Activated gamma-delta T cell treated with anti-CD3 and anti-CD28 coated beads, Interleukin-2, amount 50 U/mL, for 16 hours (primary cell): ENCODE data around the gene TTC28.

Experiments used
- DNase-seq: peaks from one replicate; pipeline ENCODE4 v3.0.0-alpha.2; 2020; ENCODE audit warnings: low read depth

Gene TTC28

DNA sequence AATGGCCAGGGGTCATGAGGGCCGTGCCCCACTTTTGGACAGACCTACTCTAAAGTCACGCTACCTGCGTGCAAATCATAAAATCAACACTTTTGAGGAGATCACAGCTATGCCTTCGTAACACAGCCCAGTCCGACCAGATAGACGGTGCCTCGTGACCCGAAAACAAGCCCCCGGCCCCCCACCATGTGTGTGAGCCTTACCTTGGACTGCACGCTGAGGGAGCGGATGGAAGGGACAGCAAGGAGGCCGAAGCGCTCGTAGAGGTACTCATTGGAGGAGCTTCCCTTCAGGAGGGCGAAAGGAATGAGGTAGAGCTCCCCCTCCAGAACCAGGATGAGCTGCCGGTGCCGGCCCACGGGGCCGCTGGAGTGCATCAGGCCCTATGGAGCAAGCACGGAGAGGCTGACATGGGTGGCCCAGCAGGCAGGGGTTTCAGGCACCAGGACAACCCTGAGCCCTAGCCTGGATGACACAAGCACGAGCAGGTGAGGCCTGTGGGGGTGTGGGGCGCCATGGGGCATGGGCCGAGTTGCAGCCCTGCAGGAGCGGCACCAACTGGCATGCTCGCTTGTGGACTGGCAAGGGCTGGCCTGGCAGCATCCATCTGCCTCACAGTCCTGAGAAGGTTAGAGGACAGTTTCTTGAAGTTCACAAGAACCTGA, 678.3 kb downstream of the TTC28 start:
- no peak for DNase-seq

DNA sequence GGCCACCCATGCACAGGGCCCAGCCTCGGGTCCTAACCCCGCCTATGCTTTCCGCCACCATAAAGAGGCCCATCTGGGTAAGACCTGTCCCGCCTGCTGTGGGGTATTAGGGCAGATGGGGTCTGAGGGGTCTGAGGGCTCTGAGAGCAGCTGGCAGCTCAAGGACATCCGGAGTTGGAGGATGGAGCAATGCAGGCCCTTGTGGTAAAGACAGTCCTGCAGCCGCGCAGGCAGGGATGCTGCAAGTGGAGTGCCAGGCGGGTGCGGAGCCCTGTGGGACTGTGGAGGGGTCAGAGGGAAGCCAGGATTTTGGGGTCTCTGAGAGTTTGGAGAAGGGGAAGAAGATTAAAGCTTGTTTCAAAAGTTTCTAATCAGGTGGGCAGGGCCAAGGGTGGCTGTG, 679.3 kb downstream of the TTC28 start:
- DNase-seq = no peak

DNA sequence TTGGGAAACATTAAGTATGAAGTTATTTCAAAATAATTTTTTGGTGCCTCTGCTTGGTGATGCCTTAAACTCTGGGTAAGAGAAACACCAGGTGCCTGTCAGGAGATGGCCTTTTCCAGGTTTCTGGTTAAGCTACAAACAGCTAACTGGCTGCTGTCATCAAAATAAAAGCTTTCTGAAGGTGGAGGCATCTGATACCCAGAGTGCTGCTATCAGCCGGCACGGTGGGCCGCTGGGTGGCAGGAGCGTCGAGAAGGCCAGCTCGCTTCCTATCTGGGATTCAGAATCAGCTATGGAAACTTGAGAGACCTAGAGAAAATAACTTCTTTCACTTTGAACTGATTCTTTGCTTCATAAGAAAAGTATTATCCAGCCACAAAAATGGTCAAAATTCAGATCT, 679.8 kb downstream of the TTC28 start:
- no peak for DNase-seq

DNA sequence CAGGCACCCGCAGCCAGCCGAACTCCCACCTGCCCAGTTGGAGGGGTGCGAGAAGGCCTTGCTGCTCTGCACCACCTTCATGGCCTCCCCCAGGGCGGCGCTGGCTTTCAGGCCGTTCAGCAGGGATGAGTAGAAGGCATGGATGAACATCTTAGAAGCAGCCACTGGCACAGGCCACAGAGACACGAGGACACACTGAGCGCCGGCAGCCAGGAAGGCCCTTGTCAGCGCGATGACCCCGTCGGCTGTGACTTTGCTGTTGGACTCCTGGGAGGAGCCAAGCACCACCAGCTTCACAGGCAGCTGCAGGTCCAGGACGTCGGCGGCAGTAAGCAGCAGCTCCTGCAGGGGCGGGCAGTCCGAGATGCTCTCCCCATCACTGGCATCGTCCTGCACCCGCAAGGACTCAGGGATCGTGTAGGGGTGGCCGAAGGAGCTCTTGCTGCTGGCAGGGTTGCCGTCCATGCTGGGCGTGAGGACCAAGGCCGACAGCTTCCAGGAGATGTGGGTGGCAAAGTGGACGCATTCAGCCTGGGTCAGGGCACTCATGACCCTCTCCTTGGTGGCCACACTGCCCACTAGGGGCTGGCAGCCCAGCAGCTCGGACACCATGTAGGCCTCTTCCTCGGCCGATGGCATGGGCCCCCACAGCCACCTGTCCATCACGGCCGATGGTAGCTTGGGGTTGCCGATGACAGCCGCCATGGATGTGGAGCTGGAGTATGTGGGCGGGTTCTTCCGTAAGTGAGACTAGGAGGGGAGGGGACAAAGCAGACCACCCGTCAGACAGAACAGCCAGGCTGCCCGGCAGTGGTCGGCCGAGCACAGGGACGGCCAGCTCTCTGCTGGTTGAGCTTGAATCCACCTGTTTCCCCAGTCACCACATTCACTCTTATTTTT, 680.9 kb downstream of the TTC28 start:
- no peak for DNase-seq

DNA sequence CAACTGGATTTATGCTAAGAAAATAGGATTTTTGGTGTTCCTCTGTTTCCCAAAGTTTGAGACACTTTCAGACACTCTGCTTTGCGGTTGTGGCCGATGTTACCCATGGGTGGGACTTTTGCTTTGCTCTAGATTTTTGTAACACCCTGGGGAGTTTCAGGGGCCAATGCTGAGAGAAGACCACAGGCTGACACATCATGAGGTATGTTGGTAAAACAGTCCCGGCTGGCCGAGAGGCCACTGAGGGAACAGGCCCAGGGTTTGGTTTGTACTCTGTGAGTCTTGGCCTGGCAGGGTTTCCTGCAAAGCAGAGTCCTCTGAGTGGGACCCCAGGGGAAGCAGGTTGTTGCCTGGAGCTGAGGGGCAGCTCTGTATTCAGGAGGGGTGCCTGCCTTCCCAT, 682.1 kb downstream of the TTC28 start:
- no peak for DNase-seq

DNA sequence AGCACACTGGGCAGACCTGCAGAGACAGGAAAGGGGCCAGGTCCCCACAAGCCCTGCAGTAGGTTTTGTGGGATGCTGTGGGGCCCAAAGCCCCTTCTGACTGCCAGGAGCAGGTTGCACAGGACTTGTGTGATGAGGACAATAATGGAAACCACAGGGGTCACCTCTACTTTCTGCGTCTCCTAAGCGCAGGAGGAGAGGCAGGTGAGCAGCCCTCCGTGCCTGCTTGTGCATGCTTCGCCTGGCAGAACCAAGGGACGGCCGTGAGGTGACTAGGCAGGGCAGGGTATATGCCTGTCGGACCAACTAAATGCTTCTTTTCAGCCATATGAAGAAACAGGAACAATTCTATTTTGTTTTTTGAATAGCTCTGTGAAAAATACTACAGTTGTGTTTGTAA, 682.7 kb downstream of the TTC28 start:
- DNase-seq = no peak

DNA sequence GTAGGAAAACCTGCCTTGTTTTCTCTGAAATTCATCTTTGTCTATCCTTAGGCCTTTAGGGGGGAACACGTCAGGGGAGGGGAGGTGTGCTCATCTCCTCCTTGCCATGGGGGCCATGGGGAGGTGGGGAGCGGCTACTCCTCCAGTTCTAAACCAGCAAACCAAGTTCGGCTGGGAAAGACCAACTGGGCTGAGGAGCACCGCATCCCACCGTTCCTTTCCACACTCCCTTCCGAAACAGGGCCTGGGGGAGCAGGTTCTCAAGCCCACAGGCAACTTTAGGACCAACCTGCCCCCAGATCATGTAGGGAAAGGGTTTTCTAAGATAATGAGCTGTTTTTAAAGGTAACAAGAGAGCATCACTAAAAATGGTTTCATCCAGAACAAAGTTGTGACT, 683.1 kb downstream of the TTC28 start:
- DNase-seq = no peak

DNA sequence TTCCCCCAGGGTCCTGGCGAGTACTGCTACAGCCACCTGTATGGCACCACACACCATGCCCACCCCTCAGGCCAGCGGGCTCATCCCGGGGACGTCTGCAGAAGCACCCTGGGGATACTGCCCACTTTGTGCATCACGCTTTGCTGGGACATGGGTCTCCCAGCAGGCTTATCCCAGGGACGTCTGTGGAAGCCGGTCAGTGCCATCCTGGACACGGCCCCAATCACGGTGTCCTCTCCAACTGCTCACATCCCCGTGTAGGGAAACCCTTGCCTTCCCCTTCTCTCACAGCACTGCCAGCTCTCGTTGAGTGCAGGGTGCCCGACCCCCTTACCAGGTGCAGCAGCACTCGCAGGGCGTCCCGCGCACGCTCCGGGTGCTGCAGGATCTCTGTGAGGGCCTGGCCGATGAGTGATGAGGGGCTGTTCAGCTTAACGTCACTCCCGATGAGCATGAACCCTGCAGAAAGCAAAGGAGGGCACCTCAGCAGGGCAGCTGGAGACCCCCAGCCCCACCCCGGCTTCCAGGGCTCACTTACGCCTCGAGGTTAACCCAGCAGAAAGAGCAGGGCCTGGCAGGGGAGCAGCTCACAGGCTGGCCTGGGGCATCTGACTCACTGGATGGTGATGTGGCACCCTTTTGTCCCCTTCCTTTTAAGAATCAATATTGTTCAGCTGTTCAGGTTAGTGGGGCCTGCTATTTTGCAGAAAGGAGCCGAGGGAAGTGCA, 683.7 kb downstream of the TTC28 start:
- no peak for DNase-seq

DNA sequence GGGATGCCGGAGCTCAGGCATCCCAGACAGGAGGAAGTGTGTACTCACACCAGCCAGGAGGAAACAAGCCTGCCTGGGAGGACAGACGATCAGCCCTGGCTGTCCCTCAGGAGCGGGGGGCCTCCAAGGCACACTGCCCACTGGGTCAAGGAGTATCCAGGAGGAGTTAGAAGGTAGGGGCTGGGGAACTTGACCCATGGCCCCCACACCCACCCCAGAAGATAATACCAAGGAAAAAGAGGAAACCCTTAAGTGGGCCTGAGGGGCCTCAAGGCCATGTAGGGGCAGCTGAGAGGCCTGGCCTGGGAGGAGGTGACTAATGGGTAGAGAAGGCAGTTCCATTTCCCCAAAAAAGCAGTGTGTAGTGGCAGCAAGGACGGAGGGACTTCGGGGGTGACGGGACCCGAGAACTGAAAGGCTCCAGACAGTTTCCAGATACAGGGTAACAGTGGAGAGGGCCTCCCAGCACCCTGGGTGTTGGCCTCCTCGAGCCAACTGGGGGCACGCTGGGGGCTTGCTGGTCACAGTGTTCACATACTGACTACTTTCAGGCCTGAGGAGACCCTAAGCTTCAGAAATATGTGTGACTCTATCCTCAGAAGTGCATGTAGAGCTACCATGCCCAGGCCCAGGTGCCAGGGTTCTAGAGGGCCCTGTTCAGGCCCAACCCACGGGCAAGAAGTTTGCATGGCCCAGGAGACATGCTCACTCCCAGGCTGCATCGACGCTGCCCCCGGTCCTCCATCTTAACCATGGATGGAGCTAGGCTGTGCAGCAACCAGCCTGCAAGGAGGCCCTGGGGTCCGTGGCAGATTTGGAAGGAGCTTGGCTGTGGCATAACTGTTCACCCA, 684.9 kb downstream of the TTC28 start:
- DNase-seq = no peak

DNA sequence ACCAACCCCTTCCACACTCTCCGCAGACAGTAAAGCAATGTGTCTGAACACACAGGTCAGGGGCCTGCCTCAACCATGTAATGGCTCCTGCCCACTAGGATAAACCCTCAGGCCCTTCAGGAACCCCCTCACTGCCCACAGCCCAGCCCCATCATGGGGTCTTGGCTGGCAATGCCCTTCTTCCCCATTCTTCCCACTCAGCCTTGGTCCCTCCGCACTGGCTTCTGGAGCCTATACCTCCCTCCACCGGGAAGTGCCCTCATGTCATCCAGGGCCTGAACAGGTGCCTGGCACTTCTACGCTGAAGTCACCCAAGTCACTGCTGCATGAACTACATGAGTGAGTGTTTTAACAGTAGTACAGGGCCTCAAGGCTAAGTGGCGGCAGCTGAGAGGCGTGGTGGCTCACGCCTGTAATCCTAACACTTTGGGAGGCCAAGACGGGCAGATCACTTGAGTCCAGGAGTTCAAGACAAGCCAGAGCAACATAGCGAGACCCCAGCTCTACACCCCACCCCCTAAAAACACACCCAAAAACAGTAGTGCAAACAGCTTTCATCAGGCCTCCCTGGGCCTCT, 685.8 kb downstream of the TTC28 start:
- no peak for DNase-seq

DNA sequence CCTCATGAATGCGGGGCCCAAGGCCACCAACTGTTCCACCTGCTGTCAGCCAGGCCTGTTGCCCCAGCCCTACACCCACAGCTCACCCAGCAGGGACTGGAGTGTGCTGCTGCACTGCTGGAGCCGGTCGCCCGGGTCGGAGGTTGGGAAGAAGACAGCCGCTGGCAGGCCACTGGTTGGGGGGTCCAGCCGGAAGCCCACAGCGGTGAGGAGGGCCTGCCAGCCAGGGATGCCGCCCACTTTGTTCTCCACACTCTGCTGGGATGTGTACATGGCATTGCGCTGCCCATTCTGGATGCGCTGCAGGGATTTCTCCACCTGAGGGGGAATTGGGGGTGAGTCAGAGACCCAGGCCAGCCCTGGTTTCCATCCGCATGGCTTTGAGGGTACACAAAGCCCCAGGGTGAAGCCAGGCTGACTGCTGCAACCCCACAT, 686.4 kb downstream of the TTC28 start:
- no peak for DNase-seq

DNA sequence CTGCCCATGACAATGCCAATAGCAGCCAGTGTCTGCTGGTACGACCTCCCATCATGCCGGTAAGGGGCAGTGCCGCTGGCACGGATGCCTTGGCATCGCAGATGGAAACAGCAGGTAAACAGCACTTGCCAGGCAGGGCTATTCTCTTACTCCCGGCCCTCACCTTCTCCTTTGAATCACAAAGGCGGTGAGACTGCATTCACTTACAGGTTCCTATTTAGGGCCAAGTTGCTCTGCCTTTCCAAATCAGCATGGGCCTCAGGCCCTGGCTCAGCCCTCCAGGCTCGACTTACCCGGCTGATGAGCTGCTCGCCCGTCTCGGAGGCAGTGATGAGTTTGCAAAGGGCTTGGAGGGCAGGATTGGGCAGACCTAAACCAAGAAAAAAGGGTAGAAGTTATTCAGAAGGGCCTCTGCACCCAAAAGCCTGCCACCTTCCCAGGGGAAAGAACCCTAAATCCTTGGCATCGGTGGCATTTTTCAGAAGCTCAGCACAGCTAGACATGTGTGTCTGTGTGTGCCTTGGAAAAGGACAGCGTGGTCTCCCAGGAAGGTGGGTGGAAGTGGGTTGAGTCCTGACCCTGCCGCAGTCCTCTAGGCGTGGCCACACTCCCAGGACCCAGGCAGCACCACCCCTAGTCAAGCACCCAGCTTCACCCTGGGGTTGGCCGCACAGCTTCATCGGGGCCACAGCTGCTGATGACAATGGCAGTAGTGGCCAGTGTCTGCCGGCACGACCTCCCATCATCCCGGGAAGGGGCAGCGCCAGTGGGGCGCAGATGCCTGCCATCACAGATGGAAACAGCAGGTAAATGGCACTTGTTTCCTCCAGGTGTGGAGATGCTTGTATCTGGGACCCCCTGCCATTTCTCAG, 687.1 kb downstream of the TTC28 start:
- no peak for DNase-seq

DNA sequence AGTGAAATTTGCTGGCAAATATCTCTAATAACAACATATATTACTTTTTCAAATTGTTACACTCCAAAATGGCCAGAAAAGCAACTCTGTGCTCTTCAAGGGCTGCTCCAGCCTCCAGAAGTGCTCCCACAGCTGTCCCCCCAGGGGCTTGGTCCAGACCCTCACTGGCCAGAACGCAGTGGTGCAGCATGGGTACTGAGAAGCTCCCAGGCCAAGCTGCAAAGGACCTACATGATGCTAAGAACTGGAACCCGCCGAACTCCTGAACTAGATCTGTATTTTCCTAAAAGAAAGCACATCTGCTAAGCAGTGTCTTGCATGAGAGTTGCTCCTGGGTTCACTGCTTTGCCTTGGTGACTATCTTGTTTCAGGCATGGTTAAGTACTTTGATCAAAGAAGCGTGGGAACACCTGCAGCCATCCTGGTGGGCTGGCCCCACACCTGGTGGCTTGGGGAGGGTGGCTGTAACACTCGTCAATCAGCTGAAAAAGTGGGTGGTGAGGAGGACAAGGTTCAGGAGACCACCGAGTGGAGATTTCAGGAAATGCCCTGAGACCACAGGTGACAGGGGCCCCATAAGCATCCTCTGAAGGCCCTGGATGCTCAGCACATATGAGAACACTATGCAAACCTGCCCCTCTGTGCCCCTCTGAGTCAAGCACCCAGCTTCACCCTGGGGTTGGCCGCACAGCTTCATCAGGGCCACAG, 687.9 kb downstream of the TTC28 start:
- no peak for DNase-seq

DNA sequence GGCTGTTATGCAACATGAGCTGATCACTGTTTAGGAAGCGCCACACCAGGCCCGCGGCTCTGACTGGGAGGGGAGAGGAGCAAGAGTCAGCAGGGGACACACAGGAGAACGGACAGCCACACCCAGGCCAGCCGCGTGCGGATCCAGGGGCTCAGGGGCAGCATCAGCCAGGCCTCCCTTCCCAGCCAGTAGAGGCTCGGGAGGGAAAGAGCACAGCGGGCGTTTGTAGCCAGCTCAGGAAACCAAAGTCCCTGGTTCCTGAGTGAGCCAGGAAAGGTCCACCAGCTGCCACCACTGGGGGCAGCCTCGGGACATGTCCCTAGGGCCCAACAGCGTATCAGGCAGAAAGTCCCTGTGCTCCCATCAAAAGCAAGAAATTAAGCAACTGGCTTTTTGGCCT, 688.8 kb downstream of the TTC28 start:
- no peak for DNase-seq

DNA sequence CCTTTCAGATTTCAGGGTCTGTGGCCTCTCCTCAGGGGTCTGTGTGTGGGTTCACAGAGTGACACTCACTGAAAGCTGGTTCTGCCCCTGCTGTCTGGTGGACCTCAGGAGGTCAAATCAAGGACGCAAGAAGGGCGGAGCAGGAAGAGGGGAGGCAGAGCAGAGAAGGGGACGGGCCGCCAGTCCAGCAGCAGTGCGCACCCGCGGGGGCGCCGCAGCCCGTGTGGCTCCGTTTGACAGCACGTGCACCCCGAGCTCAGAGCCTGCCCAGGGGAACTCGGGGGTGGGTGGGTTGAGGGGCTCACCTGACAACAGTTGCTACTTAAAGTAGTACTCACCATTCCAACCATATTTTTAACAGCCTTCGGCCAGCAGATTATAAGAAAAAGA, 689.2 kb downstream of the TTC28 start:
- no peak for DNase-seq

DNA sequence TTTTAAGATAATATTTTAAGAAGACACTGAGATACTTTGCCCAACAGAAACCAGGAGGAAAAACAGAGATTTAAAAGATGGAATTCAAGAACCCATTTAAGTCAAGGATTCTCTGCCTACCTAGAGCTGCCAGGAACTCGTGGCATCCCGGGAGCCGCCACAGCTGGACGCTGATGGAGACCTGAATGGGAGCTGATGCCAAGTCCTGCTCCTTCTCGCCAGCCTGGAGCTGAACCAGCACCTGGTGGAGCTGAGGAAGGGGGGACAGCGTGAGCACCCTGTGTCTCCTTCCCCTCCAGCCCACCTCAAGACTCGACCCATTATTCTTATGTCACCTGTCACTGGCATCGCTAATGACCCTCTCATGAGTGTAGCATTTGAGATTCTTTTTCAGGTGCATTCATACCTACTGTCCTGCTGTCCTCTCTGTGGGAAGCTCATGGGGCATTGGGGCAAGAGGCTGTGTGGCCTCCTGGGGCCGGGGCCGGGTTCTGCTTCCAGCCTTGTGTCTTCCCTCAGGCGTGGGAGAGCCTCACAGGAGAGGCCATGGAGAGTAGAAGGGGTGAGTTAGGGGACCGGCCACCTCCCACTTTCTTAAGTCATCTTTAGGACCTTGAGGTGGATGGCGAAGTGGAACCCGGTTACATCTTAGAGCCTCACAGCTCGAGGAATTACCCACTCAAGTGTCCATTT, 689.7 kb downstream of the TTC28 start:
- no peak for DNase-seq

DNA sequence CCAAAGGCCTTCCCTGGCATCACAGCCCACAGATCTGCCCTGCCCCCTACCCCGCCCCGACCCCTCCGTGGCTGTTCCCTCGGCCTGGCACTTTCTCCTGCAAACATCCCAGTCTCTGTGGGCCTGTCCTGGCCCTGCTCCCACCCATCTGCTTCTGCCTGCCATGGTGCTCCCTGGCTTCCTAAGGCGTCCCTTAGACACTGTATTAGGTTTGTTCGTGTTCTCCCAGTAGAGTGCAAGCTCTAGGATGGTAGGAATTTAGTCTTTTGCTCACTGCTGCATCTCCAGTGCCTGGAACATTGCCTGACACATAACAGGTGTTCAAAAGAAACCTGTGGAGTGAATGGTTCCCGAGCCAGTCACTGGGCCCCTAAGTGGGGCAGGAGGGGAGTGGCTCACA, 690.9 kb downstream of the TTC28 start:
- no peak for DNase-seq

DNA sequence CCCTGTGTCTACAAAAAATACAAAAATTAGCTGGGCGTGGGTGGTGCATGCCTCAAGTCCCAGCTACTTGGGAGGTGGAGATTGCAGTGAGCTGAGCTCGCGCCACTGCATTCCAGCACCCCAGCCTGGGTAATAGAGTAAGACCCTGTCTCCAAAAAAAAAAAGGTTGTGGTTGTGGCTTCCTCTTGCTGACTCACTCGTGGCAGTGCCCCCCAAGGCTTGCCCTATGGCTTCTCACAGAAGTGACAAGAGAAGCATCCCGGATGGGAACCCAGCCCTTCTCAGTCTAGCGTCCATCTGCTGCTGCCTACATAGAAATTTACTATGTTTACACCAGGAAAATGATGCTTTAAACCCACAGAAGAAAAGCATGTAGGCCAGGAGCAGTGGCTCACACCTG, 692.1 kb downstream of the TTC28 start:
- DNase-seq = no peak

DNA sequence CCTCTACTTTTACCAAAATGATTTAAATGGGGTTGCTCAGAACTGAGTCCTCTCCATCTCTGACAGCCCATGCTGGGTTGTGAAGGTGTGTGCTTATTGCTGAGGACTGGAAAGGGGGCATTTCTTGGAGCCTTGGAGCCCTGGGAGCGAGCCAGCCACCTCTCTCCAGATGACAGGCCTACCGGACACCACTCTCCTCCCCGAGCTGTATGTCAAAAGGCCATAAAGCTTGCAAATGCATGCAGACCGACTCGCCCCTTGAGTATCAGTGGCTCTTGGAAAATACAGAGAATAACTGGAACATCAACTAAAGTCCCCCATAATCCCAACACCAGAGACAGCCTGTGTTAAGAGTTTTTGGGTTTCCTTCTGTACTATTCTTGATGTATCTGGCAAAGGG, 692.7 kb downstream of the TTC28 start:
- DNase-seq = no peak
